Mesenchymal stem cell (in vitro differentiated cells and primary cell): ENCODE results near the gene INSYN2B.

ENCODE experiments used
- DNase-seq: peaks from one replicate; pipeline ENCODE4 v3.0.0-alpha.2; 2013
- H2AFZ ChIP-seq: one replicate; pipeline ENCODE4 v1.6.1; 2013; ENCODE audit warnings: low read depth, mild to moderate bottlenecking, control low read depth, inconsistent platforms, low read length, moderate library complexity
- H2AK5ac ChIP-seq: 2 replicates; pipeline ENCODE4 v1.6.1; 2013; ENCODE audit warnings: low read length, moderate library complexity, mild to moderate bottlenecking, inconsistent platforms; ENCODE audit not compliant: severe bottlenecking
- H2BK120ac ChIP-seq: one replicate; pipeline ENCODE4 v1.6.1; 2013; ENCODE audit warnings: low read depth, mild to moderate bottlenecking, inconsistent platforms, low read length, moderate library complexity
- H2BK12ac ChIP-seq, 2 experiments: one replicate each; pipeline ENCODE4 v1.6.1; 2013; ENCODE audit warnings: inconsistent platforms in 2 of 2, low read length in 2 of 2, mild to moderate bottlenecking in 2 of 2, moderate library complexity in 2 of 2, control low read depth in 1 of 2
- H2BK15ac ChIP-seq: one replicate; pipeline ENCODE4 v1.6.1; 2013; ENCODE audit warnings: mild to moderate bottlenecking, low read depth, inconsistent platforms; ENCODE audit not compliant: poor library complexity, severe bottlenecking
- H2BK5ac ChIP-seq: 2 replicates; pipeline ENCODE4 v1.6.1; 2013; ENCODE audit warnings: low read depth, mild to moderate bottlenecking, low read length, control low read depth, inconsistent platforms; ENCODE audit not compliant: poor library complexity, severe bottlenecking
- H3K14ac ChIP-seq, 2 experiments: one replicate each; pipeline ENCODE4 v1.6.1; 2013; ENCODE audit warnings: inconsistent platforms in 2 of 2, low read length in 2 of 2, control low read depth in 1 of 2, mild to moderate bottlenecking in 1 of 2, moderate library complexity in 1 of 2
- H3K18ac ChIP-seq, 2 experiments: one replicate each; pipeline ENCODE4 v1.6.1; 2013; ENCODE audit warnings: inconsistent platforms in 2 of 2, low read length in 2 of 2, control low read depth in 1 of 2, low read depth in 1 of 2, mild to moderate bottlenecking in 1 of 2
- H3K23ac ChIP-seq, 2 experiments: one replicate each; pipeline ENCODE4 v1.6.1; 2013; ENCODE audit warnings: inconsistent platforms in 2 of 2, low read length in 2 of 2, mild to moderate bottlenecking in 2 of 2, moderate library complexity in 2 of 2, control low read depth in 1 of 2
- H3K27ac ChIP-seq: 2 replicates; pipeline ENCODE4 v1.5.1; 2013; ENCODE audit warnings: mild to moderate bottlenecking, moderate library complexity, low read length, control low read depth, inconsistent platforms; ENCODE audit not compliant: poor library complexity, severe bottlenecking
- H3K27me3 ChIP-seq, 2 experiments: 2 replicates each; pipeline versions ENCODE4 v1.6.1 to v1.7.0; 2013; ENCODE audit warnings: low read length in 2 of 2, mild to moderate bottlenecking in 2 of 2, moderate library complexity in 2 of 2, control low read depth in 1 of 2, inconsistent platforms in 1 of 2; ENCODE audit not compliant: control insufficient read depth in 1 of 2, insufficient read depth in 1 of 2
- H3K36me3 ChIP-seq, 2 experiments: 2 replicates each; pipeline versions ENCODE4 v1.6.1 to v1.7.0; 2013; ENCODE audit warnings: low read length in 2 of 2, control low read depth in 1 of 2, inconsistent platforms in 1 of 2, low read depth in 1 of 2, mild to moderate bottlenecking in 1 of 2; ENCODE audit not compliant: insufficient read depth in 2 of 2, control insufficient read depth in 1 of 2
- H3K4ac ChIP-seq, 2 experiments: one replicate each; pipeline ENCODE4 v1.6.1; 2013; ENCODE audit warnings: inconsistent platforms in 2 of 2, low read length in 2 of 2, mild to moderate bottlenecking in 2 of 2, moderate library complexity in 2 of 2, control low read depth in 1 of 2, low read depth in 1 of 2
- H3K4me1 ChIP-seq: 2 replicates; pipeline ENCODE4 v1.6.1; 2013; ENCODE audit warnings: low read depth, low read length, control low read depth; ENCODE audit not compliant: control insufficient read depth, insufficient read depth
- H3K4me2 ChIP-seq: 2 replicates; pipeline ENCODE4 v1.6.1; 2013; ENCODE audit warnings: low read length, mild to moderate bottlenecking, inconsistent platforms; ENCODE audit not compliant: poor library complexity, severe bottlenecking
- H3K4me3 ChIP-seq, 2 experiments: 2 replicates each; pipeline versions ENCODE4 v1.5.1 to v1.7.0; 2013; ENCODE audit warnings: low read length in 2 of 2, mild to moderate bottlenecking in 2 of 2, control low read depth in 1 of 2, low read depth in 1 of 2; ENCODE audit not compliant: insufficient read depth in 1 of 2
- H3K79me1 ChIP-seq: replicated peaks from 2 replicates; pipeline ENCODE4 v1.6.1; 2013; ENCODE audit warnings: mild to moderate bottlenecking, control low read depth, low read length, inconsistent platforms; ENCODE audit not compliant: poor library complexity, severe bottlenecking
- H3K9ac ChIP-seq: 2 replicates; pipeline ENCODE4 v1.7.0; 2013; ENCODE audit warnings: mild to moderate bottlenecking, low read length, moderate library complexity
- H3K9me3 ChIP-seq: 2 replicates; pipeline ENCODE4 v1.7.0; 2013; ENCODE audit warnings: mild to moderate bottlenecking, low read length; ENCODE audit not compliant: control insufficient read depth
- H4K8ac ChIP-seq: one replicate; pipeline ENCODE4 v1.6.1; 2013; ENCODE audit warnings: inconsistent platforms, mild to moderate bottlenecking, low read length, moderate library complexity
- H4K91ac ChIP-seq: one replicate; pipeline ENCODE4 v1.6.1; 2013; ENCODE audit warnings: mild to moderate bottlenecking, low read length, inconsistent platforms
- WGBS: methylation state at CpG from one replicate; pipeline ENCODE4 v1.1.7; 2013; ENCODE audit warnings: mixed read lengths; 5-methylcytosine and 5-hydroxymethylcytosine counted together

Gene INSYN2B

DNA sequence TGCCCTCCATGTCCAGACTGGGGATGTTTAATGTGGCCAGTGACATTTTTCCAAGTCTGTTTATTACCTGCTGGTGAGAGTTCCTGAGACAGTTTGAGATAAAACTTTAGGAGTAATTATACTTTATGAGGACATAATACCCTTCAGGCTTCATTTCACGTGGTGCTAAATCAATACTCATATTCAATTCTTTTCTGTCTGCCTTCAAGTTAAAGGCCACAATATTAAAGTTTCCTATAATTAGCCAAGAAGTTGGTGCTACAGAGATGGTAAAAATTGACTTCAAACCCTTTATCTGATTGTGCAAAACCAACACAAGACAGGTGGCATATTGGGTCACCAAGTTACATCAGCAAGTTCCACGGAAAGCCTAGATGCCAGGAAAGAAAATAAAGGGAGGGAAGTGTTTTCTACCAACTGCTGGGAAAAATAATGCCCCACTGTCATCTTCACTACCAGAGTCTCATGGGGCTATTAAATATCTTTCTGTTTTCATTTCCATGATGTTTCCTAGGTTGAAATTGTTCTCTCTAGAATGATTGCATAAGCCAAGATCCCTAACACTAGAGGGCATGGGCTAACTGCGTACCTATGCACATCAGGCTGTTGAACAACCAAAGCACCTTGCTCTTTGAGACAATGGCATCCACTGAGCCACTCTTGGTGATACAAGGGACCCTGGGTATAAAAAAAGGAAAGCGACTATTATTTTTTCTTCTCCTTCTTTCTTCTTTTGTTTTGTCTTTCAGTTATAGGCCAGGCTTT lies 68.7 kb downstream of the INSYN2B start:
- Histone ChIP-seq H2BK120ac (no peak overlapping the region), H2AK5ac (no peak overlapping the region), H2AFZ (no peak overlapping the region), H3K4ac (no peak overlapping the region), H3K36me3 (no peaks in the 10 kb centered on the region), H3K9ac (no peak overlapping the region), H3K27me3 (no peaks in the 10 kb centered on the region), H2BK12ac (no peak overlapping the region), H3K18ac (no peak overlapping the region), H3K4me1 (peaks cover 4% of the 10 kb centered on the region), H3K4me3 (no peak overlapping the region), H2BK15ac (no peak overlapping the region), H3K79me1 (peaks cover 8% of the 10 kb centered on the region), H3K23ac (no peak overlapping the region), H2BK5ac (no peak overlapping the region), H3K4me2 (no peak overlapping the region), H4K91ac (no peak overlapping the region), H3K9me3 (no peaks in the 10 kb centered on the region), H3K14ac (no peak overlapping the region), H3K27ac (no peak overlapping the region), H4K8ac (no peak overlapping the region)
- DNase-seq, result no peak
- WGBS, result 95% methylated on average over 3 of the region's 4 CpGs

DNA sequence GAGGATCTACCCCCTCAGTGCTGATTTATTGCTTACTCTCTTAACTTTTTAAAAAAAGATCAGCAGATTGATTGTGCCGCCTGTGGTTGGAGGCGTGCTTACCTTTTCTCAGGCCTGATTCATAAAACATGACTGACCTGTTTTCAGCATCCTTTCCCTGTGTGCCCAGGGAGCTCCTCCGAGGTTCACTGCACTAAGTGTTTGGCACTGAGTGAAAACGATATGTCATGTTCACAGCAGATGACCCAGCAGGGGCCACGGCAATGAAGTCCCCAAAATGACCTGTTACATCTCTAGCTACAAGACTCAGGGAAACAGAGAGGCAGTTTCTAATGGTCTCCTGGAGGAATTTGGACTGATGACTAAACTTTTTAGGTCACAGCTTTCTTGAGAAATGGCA lies 69.9 kb downstream of the INSYN2B start:
- 95% methylated on average over 4 of the region's 5 CpGs for WGBS
- no peaks in the 10 kb centered on the region for H3K9me3 ChIP-seq
- no peak overlapping the region for H3K4ac ChIP-seq
- H3K36me3 ChIP-seq, result no peaks in the 10 kb centered on the region
- no peak overlapping the region for H3K18ac ChIP-seq
- no peak overlapping the region for H2AFZ ChIP-seq
- H3K27me3 ChIP-seq, result no peaks in the 10 kb centered on the region
- no peak overlapping the region for H3K27ac ChIP-seq
- peaks cover 5% of the 10 kb centered on the region for H3K79me1 ChIP-seq
- DNase-seq, result no peak
- H4K8ac ChIP-seq, result no peak overlapping the region
- no peak overlapping the region for H2BK15ac ChIP-seq
- H3K9ac ChIP-seq, result no peak overlapping the region
- no peak overlapping the region for H4K91ac ChIP-seq
- H2AK5ac ChIP-seq, result no peak overlapping the region
- no peak overlapping the region for H2BK120ac ChIP-seq
- H3K4me2 ChIP-seq, result no peak overlapping the region
- H3K14ac ChIP-seq, result no peak overlapping the region
- H3K4me1 ChIP-seq, result peaks cover 4% of the 10 kb centered on the region
- H3K4me3 ChIP-seq, result no peak overlapping the region
- H2BK12ac ChIP-seq, result no peak overlapping the region
- no peak overlapping the region for H2BK5ac ChIP-seq
- H3K23ac ChIP-seq, result no peak overlapping the region

DNA sequence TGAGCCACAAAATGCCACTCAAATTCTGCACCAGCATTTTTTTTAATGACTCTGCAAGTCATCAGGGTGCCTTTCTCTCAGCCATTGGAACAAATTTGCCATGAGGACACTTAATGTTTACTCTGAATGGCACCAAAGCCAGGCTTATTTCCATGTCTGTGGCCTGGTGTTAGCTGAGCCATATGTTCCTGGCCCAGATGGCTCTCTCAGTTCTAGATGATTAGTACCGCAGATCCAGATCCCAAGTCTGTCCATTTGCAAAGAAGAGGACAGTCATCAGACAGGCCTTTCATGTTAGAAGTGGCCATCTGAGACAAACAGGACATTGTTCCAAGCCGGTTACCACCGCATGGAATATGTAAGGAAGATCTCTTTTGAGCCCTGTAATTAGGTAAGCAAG lies 70.3 kb downstream of the INSYN2B start:
- Histone ChIP-seq H3K18ac (no peak overlapping the region), H2BK15ac (no peak overlapping the region), H3K23ac (no peak overlapping the region), H3K27ac (no peak overlapping the region), H4K8ac (no peak overlapping the region), H2BK5ac (no peak overlapping the region), H3K4ac (no peak overlapping the region), H2BK12ac (no peak overlapping the region), H3K9me3 (no peaks in the 10 kb centered on the region), H3K79me1 (peaks cover 5% of the 10 kb centered on the region), H3K27me3 (no peaks in the 10 kb centered on the region), H3K36me3 (no peaks in the 10 kb centered on the region), H3K9ac (no peak overlapping the region), H2BK120ac (no peak overlapping the region), H3K4me2 (no peak overlapping the region), H3K14ac (no peak overlapping the region), H3K4me1 (peaks cover 4% of the 10 kb centered on the region), H3K4me3 (no peak overlapping the region), H2AK5ac (no peak overlapping the region), H2AFZ (no peak overlapping the region), H4K91ac (no peak overlapping the region)
- WGBS, result 97% methylated on average over 3 of the region's 3 CpGs
- no peak for DNase-seq

DNA sequence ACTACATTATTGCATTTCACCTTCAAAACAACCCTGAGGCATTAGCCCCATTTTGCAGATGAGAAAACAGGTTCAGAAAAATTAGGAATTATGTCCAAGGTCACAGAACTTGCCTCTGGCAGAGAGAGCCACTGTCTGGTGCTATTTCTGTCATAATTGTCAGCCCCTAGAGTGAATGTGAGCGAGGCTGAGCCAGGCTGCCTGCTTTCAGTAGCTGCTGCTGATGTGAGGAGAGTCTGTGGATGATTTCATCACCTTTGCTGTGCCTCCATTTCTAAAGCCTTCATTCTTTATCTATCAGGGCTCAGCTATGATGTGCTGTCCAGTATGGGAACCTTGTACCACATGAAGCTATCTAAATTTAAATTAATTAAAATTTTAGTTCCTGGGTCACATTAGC lies 71.4 kb downstream of the INSYN2B start:
- H3K4me1 ChIP-seq, result no peaks in the 10 kb centered on the region
- no peak overlapping the region for H2BK120ac ChIP-seq
- no peak overlapping the region for H2BK5ac ChIP-seq
- H3K4ac ChIP-seq, result no peak overlapping the region
- H3K27ac ChIP-seq, result no peak overlapping the region
- H3K9me3 ChIP-seq, result no peaks in the 10 kb centered on the region
- H3K18ac ChIP-seq, result no peak overlapping the region
- H2BK15ac ChIP-seq, result no peak overlapping the region
- H2BK12ac ChIP-seq, result no peak overlapping the region
- no peak overlapping the region for H3K4me2 ChIP-seq
- no peak overlapping the region for H3K23ac ChIP-seq
- H3K9ac ChIP-seq, result no peak overlapping the region
- H3K27me3 ChIP-seq, result no peaks in the 10 kb centered on the region
- DNase-seq, result no peak
- H4K91ac ChIP-seq, result no peak overlapping the region
- H2AK5ac ChIP-seq, result no peak overlapping the region
- H3K14ac ChIP-seq, result no peak overlapping the region
- no peaks in the 10 kb centered on the region for H3K36me3 ChIP-seq
- H3K4me3 ChIP-seq, result no peak overlapping the region
- no peak overlapping the region for H2AFZ ChIP-seq
- peaks cover 7% of the 10 kb centered on the region for H3K79me1 ChIP-seq
- no peak overlapping the region for H4K8ac ChIP-seq
- 60% methylated on average over 1 of the region's 1 CpG for WGBS
